GM18498 (cell line): ENCODE measurements around the gene TCF12.

Experiments
- ATAC-seq: cut with Tn5 transposase; IDR thresholded peaks from one replicate; pipeline ENCODE4 v1.9.1; 2021; ENCODE audit warnings: mild to moderate bottlenecking, moderate library complexity; ENCODE audit not compliant: unreplicated experiment

The TCF12 gene

DNA sequence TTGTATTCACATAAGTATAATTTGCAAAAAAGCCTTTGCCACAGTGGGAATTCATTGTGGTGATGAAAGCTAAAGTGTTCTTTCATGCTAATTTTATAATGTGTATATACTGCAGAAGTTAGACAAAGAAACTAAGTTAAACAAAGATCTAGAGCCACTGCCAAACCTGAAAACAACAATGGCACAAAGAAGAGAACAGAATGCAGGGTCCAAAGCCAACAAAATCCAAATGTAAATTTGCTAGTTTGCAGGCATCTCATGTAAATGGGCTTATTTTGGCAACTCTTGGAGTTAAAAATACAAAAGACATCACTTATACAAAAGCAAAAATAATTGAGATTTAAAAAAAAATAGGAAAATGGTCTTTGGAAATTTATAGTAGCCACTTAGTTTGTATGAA lies 123.0 kb downstream of the TCF12 start:
- ATAC-seq, result no peak

- ATAC-seq, result no peak
Observed at GRCh38 chr15:57044072-57044702, 125.7 kb downstream of the TCF12 start.

DNA sequence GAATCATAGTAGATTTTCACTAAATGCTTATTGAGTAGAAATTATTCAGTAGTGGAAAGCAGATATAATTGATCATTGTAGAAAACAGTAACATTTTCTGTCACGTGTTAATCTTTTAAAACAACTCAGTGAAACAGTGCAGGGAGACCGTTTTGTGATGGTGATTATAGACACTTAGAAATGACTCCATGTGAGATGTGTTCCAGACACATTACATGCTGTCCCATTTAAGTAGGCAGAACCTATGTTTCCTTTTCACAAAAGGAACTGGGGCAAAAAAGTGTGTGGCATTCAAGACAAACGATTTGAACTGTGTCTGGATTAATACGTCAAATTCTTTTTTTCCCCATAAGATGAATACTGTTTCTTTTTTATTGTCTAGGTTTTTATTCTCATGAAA lies 126.5 kb downstream of the TCF12 start:
- ATAC-seq, result no peak

- ATAC-seq, result peak; percentile 93
Observed at GRCh38 chr15:57045741-57046382, 127.4 kb downstream of the TCF12 start.

DNA sequence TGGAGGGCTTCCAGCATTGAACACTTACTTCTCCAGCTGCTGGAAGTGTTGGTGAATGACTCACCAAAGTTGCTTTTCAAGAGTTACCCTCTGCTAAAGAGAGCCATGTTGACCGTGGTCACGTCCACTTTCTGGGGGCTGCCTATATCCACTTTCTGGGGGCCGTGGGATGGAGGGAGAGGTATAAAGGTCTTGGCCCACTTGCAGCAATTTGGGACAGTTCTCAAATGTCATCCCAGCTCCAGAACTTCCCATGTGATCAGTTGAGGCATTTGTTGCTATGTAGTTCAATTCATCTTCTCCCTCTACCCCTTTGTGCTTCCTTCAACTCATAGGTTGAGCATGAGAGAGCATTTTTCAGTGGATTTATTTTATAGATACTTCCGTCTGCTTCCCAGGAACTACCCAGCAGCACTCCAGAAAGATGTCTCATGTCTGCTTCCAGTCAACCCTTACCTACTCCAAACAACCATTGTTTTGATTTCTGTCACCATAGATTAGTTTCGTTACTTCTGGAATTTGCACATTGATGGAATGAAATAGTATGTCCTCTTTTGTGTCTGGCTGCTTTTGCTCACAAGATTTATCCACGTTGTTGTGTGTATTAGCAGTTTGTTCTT lies 130.6 kb downstream of the TCF12 start:
- ATAC-seq, result no peak

DNA sequence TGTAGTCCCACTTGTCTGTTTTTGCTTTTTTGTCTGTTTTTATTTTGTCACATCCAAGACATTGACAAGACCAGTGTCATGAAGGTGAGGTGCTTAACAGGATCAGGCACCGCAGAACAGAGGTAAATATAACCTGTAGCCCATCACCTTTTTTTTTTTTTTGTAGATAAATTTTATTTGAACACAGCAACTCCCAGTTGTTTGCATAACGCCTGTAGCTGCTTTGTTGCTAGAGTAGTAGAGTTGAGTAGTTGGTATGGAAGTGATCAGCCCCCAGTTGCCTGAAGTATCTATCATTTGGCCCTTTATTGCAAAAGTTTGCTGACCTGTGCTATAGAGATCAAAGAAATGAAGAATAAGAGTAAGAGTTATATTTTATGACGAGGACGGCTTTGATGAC lies 135.0 kb downstream of the TCF12 start:
- ATAC-seq, result no peak

- ATAC-seq, result no peak
Observed at GRCh38 chr15:57054204-57054750, 135.8 kb downstream of the TCF12 start.

- ATAC-seq, result no peak
Observed at GRCh38 chr15:57056357-57056756, 137.9 kb downstream of the TCF12 start.

DNA sequence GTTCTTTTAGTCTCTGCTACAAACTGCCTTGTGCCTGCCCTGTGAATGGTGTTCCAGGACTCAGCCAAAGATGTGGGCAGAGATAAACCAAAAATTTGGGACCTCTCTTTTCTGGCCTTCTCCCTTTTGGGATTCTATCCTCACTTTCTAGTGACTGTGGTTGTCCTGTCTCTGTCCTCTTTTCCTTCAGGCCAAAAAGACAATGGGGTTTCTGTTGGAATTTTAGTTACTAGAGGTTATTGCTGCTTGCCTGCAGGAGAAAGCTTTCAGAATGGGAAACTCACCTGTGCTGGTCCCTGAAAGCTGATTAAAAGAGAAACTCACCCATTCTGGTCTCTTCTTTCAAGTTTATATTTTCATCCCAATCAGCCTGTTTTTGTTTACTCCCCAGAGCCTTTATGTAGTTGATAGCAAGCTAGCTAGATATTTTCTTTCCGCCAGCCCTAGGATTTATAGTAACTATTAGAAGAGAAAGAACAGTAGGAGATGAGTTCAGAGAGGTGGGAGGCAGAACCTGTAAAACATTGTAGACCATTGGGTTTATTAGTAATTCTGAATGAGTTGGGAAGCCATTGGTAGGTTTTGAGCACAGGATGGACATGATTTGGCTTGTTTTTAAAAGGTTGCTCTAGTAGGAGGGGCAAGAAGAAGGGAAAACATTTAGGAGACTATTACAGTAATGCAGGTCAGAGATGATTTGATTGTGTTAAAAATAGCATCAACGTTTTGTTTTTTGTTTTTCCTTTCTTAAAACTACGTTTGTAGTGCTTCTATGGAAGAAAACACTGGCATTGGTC lies 138.9 kb downstream of the TCF12 start:
- no peak for ATAC-seq

DNA sequence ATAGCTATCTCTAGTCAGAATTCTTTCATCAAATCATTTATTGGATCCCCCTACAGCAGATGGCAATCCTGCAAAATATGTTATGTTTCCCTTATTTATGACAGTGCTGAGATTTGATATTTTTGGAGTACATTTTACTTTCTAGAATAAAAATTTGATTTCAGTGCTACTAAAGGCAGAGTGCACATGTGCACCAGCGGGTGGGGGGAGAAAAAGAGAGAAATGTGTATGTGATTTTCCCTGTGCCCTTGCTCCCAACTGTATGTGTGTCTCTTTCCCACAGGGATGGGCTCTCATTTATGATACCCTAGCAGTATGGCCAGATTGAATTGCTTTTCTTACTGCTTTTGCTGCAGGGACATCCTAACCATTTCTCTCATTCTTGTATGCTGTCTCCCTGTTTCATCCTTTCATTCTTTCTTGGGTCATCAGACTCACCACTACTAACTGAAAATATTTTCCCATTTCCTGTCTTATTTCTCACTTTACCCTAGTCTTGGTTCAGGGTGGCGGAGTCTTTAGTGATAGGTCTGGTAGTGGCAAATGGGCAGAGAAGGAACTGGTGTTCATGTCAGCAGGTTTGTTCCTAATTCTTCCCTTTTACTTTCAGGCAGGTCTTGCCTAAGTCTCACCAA lies 140.7 kb downstream of the TCF12 start:
- no peak for ATAC-seq

DNA sequence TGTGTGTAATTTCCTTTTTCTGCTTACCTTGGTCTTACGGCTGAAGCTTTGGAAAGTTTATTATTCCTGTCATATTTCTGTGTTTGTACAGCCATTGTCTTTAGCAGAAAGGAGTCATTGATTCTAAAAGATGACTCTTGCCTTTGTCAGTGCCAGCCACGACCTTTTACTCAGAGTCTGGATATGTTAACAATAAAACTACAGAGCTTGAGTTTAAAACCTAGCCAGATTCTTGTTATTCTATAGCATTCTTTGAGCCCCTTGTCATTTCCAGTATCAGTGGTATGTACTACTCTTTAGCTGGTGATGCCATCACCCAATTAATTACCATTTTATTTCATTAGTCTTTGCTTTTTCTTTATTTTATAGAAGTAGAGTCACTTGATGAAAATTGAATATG lies 142.4 kb downstream of the TCF12 start:
- no peak for ATAC-seq

GRCh38 chr15:57061281-57061680 lies 142.8 kb downstream of the TCF12 start:
- ATAC-seq, result no peak

- no peak for ATAC-seq
Observed at GRCh38 chr15:57061696-57062095, 143.3 kb downstream of the TCF12 start.

GRCh38 chr15:57064033-57064432 lies 145.6 kb downstream of the TCF12 start:
- no peak for ATAC-seq

- no peak for ATAC-seq
Observed at GRCh38 chr15:57069423-57069822, 151.0 kb downstream of the TCF12 start.

DNA sequence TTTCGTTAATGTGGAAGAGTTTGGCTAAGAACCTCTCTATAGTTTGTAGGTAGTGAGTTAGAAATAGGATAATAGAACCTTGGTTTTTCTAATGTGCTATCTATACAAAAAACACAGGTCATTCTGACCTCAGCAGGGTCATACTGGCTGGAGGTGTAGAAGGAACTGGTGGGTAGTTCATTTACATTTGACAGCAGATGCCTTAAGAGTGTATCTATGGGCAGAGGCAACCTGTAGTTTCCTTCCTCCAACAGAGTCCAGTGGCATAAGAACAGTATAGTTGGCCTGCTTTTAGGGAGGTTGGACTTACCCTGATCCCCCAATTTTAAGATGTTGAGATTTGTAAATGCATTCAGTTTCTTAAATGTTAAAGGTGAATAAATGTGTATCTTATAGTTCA lies 152.2 kb downstream of the TCF12 start:
- no peak for ATAC-seq

DNA sequence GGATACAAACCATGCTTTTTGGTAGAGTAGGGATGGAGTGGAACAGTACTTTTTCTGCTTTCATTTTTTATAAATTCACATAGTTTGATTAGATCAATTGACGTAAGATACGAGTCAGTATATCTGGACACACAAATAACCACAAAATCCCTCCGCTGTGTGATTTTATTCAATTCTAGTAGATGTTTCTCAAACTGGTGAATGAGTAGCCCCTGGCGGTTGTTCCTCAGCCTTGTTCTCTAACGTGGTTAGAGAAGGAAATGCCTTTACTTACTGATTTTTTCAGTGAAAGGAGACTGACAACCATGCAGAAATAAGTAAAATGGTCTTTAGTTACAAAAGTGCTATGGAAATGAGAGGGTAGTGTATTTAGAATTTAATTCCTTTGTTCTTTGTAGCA lies 161.0 kb downstream of the TCF12 start:
- no peak for ATAC-seq

- ATAC-seq, result peak; percentile 69
Observed at GRCh38 chr15:57079931-57080620, 161.6 kb downstream of the TCF12 start.

DNA sequence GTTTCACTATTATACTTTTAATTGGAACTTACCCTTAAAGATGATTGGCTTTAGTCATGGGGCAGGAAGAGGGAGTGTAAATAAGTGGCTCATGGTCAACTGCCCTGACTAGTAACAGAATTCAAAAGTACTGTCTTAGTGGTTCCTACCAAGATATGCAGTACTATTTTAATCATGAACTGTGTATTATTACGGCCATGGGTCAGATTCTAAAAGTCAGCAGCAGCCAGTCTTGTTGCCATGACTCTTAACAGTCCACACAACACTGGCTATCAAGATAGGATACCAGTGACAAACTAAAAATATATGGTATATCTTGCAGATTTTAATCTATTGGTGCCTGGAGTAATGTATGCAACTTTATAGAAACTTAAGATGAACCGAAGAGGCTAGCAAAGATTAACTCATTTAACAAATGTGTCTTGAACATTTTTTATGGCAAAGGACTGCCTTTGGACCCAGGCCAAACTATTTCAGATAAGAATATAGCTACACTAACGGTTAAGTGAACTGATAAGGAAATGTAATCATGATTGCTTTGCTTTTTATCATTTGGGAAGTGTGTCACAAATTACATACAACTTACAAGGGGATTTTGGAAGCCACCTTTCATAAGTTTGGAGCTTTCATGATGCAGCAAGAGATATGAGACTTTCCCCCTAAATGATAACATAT lies 163.7 kb downstream of the TCF12 start:
- ATAC-seq, result no peak

DNA sequence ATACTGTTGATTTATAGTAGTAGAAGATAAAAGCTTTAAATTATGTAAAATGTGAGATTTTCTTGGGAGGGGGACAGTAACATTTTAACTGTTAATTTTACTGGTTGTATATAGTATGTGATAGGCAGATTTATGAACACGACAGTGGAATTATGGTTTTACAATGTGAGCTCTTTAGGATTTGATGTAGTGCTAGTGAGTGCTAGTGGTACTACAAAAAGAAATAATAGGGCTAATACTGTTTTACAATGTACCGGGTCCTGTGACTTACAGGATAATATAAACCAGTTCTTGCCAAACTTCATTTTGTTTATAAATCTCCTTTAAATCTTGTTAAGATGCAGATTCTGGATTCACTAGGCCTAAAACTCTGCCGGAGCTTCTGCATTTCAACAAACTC lies 165.7 kb downstream of the TCF12 start:
- ATAC-seq, result no peak
